Measurements from ENCODE around the gene ZNF606. TPM values are rescaled to one million over a fixed set of nuclear protein-coding genes. Genes with fewer than 3 reads are reported as not detected.

ZNF606 gene
- total and polyA plus RNA-seq, 10 of the 15 experiments (the other 5 are each of a cell fraction or from before 2014, with no cell fraction given), result 2.2 to 10.6 (median 7.6) TPM

DNA sequence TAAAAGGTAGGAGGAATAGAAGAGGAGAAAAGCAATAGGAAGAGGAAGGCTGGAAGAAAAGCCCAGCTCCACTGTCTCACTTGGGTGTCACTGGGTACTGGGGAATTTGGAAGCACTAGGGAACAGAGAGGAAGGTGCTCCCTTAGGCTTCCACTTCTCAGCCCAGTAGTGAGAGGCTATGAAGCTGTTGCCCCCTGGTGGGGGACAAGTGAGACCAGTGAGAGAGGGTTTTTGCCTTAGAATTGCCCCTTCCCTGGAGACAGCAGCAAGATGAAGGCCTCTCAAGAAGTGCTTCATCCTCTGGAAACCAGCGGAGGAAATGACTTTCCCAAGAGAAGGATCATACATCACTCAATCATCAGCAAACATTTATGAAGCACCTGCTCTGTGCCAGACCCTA lies 4.7 kb upstream of the ZNF606 start:
- Histone ChIP-seq H3K4me1 (ENCODE audit: control insufficient read depth, insufficient read depth, low read length) (peaks cover 4% of the 10 kb centered on the region; the same call in 1 of the 2 replicates), H3K4me2 (ENCODE audit: control insufficient read depth, insufficient read depth) (no peak overlapping the region), H3K79me2 (ENCODE audit: control insufficient read depth, insufficient read depth, low read length) (no peaks in the 10 kb centered on the region), H3K36me3 (ENCODE audit: control insufficient read depth in 2 of 2, insufficient read depth in 2 of 2, low read length in 1 of 2) (no peaks in the 10 kb centered on the region), H3K4me3 (no peak overlapping the region), H3K9me3 (replicated peaks; ENCODE audit: control insufficient read depth, insufficient read depth, low read length) (peaks cover 31% of the 10 kb centered on the region), H3K9ac (ENCODE audit: control insufficient read depth, insufficient read depth, low read length) (no peak overlapping the region), H3K27me3 (replicated peaks in 1 of 2; ENCODE audit: control insufficient read depth in 2 of 2, insufficient read depth in 2 of 2, low read length in 1 of 2) (no peaks in the 10 kb centered on the region), H3K27ac (ENCODE audit: control insufficient read depth, insufficient read depth) (no peak overlapping the region), H2AFZ (ENCODE audit: control insufficient read depth, low read depth, low read length) (no peak overlapping the region), H4K20me1 (ENCODE audit: control insufficient read depth, insufficient read depth) (no peaks in the 10 kb centered on the region)
- FAIRE-seq (no peak), DNase-seq (ENCODE audit: low read depth, low spot score) (no peak), ATAC-seq (no peak)
- no peak for TF ChIP-seq KLF5 (IDR thresholded peaks at IDR 0.05; ENCODE audit: partially characterized antibody)
- TF ChIP-seq, protein P1, sequence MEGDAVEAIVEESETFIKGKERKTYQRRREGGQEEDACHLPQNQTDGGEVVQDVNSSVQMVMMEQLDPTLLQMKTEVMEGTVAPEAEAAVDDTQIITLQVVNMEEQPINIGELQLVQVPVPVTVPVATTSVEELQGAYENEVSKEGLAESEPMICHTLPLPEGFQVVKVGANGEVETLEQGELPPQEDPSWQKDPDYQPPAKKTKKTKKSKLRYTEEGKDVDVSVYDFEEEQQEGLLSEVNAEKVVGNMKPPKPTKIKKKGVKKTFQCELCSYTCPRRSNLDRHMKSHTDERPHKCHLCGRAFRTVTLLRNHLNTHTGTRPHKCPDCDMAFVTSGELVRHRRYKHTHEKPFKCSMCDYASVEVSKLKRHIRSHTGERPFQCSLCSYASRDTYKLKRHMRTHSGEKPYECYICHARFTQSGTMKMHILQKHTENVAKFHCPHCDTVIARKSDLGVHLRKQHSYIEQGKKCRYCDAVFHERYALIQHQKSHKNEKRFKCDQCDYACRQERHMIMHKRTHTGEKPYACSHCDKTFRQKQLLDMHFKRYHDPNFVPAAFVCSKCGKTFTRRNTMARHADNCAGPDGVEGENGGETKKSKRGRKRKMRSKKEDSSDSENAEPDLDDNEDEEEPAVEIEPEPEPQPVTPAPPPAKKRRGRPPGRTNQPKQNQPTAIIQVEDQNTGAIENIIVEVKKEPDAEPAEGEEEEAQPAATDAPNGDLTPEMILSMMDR (IDR thresholded peaks at IDR 0.05 in 2 of 3, conservative IDR thresholded peaks at IDR 0.05 in 1 of 3; ENCODE audit: control insufficient read depth in 2 of 3, extremely low read depth in 1 of 3, insufficient read depth in 1 of 3, low read depth in 3 of 3, low read length in 3 of 3), result peak in 1 of 3 experiments; percentile 6; a peak in 1 of 6 replicates
- intact Hi-C loops (cut with micrococcal nuclease; ENCODE audit: unreplicated experiment), result no loop called here
- ChIA-PET RAD21 (ENCODE audit: unreplicated experiment) (no interaction called here), POLR2A (no interaction called here), SMC1A (ENCODE audit: uncharacterized antibody, unreplicated experiment) (no interaction called here), CTCF (no interaction called here)
- 100% methylated on average over 1 of the region's 1 CpG for WGBS (ENCODE audit: insufficient coverage, insufficient replicate concordance, low lambda C conversion rate, missing lambda C conversion rate)
- BruUV-seq (replicated peaks), result no TSS peak
- in situ Hi-C loops (cut with MboI), result no loop called here

DNA sequence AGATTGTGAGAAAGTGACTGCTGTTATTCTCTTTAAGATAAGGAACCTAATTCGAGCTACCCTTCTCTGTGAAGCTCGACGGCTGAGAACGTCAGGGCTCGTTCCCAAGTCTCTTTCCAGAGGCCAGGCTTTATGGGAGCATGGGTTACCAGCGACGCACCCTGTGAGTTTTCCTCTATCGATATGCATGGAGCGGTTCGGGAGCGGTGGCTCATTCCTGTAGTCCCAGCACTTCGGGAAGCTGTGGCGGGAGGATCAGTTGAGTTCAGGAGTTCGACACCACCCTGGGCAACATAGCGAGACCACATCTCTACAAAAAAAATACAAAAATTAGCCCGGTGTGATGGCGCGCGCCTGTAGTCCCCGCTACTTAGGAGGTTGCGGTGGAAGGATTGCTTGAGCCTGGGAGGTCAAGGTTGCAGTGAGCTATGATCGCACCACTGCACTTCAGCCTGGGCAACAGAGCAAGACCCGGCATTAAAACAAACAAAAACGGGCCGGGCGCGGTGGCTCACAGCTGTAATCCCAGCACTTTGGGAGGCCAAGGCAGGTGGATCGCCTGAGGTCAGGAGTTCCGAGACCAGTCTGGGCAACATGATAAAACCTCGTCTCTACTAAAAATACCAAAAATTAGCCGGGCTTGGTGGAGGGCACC lies 681 bp upstream of the ZNF606 start:
- ChIA-PET RAD21 (ENCODE audit: unreplicated experiment) (no interaction called here), POLR2A (interaction anchor here (0.7 to 1.5 kb wide), 4 partner anchors 8 to 516 kb away, joined by 3 to 4 read pairs (median 3); partner anchors contain the start of gene ZBTB45), CTCF (interaction anchor here (0.7 to 0.9 kb wide), 2 partner anchors 116 to 344 kb away, joined by 3 read pairs; no protein-coding TSS in a partner anchor), SMC1A (ENCODE audit: uncharacterized antibody, unreplicated experiment) (interaction anchor here (1.7 kb wide), 1 partner anchor 276 kb away, joined by 5 read pairs; the partner anchor contains the start of gene ZNF671)
- BruUV-seq (replicated peaks), result TSS peak; percentile 60
- ATAC-seq (no peak), DNase-seq (ENCODE audit: low read depth, low spot score) (no peak), FAIRE-seq (no peak)
- peaks cover 7 to 12% of the 10 kb centered on the region in 2 experiments for H3K36me3 ChIP-seq (ENCODE audit: control insufficient read depth in 2 of 2, insufficient read depth in 2 of 2, low read length in 1 of 2)
- peak overlapping the region; percentile 46 for H3K4me2 ChIP-seq (ENCODE audit: control insufficient read depth, insufficient read depth)
- intact Hi-C loops (cut with micrococcal nuclease; ENCODE audit: unreplicated experiment), result no loop called here
- H3K27ac ChIP-seq (ENCODE audit: control insufficient read depth, insufficient read depth), result peak overlapping the region; percentile 60; the same call in 1 of the 2 replicates
- no peaks in the 10 kb centered on the region for H3K27me3 ChIP-seq (replicated peaks in 1 of 2; ENCODE audit: control insufficient read depth in 2 of 2, insufficient read depth in 2 of 2, low read length in 1 of 2)
- no peak for TF ChIP-seq NR2C1 (IDR thresholded peaks at IDR 0.05)
- TF ChIP-seq ZNF217 (IDR thresholded peaks at IDR 0.05), result peak; percentile 10; the same call in 1 of the 2 replicates
- TF ChIP-seq, protein P2, sequence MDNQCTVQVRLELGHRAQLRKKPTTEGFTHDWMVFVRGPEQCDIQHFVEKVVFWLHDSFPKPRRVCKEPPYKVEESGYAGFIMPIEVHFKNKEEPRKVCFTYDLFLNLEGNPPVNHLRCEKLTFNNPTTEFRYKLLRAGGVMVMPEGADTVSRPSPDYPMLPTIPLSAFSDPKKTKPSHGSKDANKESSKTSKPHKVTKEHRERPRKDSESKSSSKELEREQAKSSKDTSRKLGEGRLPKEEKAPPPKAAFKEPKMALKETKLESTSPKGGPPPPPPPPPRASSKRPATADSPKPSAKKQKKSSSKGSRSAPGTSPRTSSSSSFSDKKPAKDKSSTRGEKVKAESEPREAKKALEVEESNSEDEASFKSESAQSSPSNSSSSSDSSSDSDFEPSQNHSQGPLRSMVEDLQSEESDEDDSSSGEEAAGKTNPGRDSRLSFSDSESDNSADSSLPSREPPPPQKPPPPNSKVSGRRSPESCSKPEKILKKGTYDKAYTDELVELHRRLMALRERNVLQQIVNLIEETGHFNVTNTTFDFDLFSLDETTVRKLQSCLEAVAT (IDR thresholded peaks at IDR 0.05), result peak; percentile 98
- no peak for TF ChIP-seq TARDBP (IDR thresholded peaks at IDR 0.05; ENCODE audit: borderline replicate concordance)
- TF ChIP-seq, protein P3, sequence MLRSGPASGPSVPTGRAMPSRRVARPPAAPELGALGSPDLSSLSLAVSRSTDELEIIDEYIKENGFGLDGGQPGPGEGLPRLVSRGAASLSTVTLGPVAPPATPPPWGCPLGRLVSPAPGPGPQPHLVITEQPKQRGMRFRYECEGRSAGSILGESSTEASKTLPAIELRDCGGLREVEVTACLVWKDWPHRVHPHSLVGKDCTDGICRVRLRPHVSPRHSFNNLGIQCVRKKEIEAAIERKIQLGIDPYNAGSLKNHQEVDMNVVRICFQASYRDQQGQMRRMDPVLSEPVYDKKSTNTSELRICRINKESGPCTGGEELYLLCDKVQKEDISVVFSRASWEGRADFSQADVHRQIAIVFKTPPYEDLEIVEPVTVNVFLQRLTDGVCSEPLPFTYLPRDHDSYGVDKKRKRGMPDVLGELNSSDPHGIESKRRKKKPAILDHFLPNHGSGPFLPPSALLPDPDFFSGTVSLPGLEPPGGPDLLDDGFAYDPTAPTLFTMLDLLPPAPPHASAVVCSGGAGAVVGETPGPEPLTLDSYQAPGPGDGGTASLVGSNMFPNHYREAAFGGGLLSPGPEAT (IDR thresholded peaks at IDR 0.05; ENCODE audit: low read depth), result no peak
- TF ChIP-seq NBN (IDR thresholded peaks at IDR 0.05), result 0 out of 2 replicates have a peak, but pooled peaks have one; percentile 3
- peaks cover 4% of the 10 kb centered on the region; the same call in 1 of the 2 replicates for H3K4me1 ChIP-seq (ENCODE audit: control insufficient read depth, insufficient read depth, low read length)
- peak overlapping the region; percentile 71 for H3K4me3 ChIP-seq
- H3K9ac ChIP-seq (ENCODE audit: control insufficient read depth, insufficient read depth, low read length), result peak overlapping the region; percentile 77; the same call in 1 of the 2 replicates
- peaks cover 44% of the 10 kb centered on the region for H3K9me3 ChIP-seq (replicated peaks; ENCODE audit: control insufficient read depth, insufficient read depth, low read length)
- in situ Hi-C loops (cut with MboI), result no loop called here
- peak overlapping the region; percentile 88 for H2AFZ ChIP-seq (ENCODE audit: control insufficient read depth, low read depth, low read length)
- WGBS (ENCODE audit: insufficient coverage, insufficient replicate concordance, low lambda C conversion rate, missing lambda C conversion rate), result 76% methylated on average over 31 of the region's 31 CpGs
- H4K20me1 ChIP-seq (ENCODE audit: control insufficient read depth, insufficient read depth), result no peaks in the 10 kb centered on the region
- H3K79me2 ChIP-seq (ENCODE audit: control insufficient read depth, insufficient read depth, low read length), result peaks cover 5% of the 10 kb centered on the region; the same call in 1 of the 2 replicates

Data from GM12878 (cell line).